HL-60/S4 (cell line): ENCODE data around the gene SMIM10.
"Not testable (repeated sequence)": the region's sequence is repeated elsewhere in the genome, so short reads cannot be mapped to it uniquely, and the experiment has no call there.

Experiments used
- in situ Hi-C: fragments of 300-500 bp; cut with MboI; formaldehyde crosslinking; loops from 2 replicates; pipeline ENCODE4 v1.14.3; 2022; ENCODE audit warnings: low sequenced_read_pairs

The SMIM10 gene

DNA sequence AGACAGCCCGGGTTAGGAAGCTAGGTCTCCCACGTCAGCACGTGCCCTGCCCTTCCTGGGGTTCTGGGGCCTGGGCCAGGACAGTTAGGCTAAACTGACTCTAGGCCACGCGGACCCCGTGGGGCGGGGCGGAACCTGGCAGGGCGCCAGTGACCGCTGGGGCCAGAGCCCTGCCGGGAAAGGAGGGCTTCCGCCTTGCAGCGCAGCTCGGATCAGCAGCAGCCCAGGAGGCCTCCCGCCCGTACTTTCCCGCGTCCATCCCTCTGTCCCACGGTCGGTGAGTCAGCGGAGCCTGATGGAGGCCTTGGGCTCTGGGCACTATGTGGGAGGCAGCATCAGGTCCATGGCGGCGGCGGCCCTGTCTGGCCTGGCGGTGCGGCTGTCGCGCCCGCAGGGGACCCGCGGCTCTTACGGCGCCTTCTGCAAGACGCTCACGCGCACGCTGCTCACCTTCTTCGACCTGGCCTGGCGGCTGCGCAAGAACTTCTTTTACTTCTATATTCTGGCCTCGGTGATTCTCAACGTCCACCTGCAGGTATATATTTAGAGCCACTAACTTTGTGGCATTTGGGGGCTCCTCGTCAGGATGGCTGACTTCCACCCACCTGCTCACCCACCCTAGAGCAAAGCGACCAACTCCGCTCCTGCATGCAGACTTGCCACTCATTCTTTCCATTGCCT is at the start of gene SMIM10:
TSS of gene SMIM10 (plus strand) at position 191 of the 681 bp plus-strand sequence. CDS start at position 296, 105 bp downstream.
- in situ Hi-C loops, result no loop called here

DNA sequence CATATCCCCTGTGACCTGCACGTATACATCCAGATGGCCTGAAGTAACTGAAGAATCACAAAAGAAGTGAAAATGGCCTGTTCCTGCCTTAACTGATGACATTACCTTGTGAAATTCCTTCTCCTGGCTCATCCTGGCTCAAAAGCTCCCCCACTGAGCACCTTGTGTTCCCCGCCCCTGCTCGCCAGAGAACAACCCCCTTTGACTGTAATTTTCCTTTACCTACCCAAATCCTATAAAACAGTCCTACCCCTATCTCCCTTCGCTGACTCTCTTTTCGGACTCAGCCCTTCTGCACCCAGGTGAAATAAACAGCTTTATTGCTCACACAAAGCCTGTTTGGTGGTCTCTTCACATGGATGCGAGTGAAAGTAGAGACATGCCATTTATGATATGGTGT is 44.4 kb upstream of the SMIM10 start:
- in situ Hi-C loops, result not testable (repeated sequence)

DNA sequence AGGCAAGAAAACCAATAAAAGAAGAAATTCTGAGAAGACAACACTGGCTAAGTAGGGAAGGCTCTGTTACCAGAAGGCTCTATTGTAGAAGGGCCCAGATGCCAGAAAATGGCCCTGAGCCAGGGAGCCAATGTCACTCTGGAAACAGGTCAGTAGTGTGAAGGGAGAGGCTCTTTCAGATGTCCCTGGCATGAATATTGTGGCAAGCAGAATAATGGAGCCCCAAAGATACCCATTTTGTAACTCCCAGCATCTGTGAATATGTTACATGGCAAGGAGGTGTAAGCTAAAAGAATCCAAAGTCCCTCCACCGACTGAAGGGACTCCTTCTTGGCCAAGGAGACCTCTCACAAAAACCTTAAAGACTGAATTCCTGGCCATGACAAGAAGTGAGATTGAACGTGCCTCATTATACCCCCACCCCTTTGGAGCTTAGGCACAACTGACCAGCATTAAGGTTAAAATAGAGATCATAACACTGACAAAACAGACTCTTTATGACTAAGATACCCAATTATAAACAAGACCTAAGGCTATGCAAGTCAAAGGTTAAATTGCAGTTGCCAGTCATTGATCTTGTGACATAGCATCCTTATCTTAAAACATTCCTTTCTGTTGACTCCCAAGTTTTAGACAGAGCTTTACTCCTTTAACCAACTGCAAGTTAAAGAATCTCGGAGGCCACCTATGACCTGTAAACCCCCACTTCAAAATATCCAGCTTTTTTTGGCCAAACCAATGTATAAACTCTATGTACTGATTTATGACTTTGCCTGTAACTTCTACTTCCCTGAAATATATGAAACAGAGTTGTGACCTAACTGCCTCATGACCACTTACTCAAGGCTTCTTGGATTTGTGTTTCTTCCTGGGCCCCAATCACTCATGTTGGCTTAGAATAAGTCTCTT is 42.2 kb upstream of the SMIM10 start:
- in situ Hi-C loops, result no loop called here

DNA sequence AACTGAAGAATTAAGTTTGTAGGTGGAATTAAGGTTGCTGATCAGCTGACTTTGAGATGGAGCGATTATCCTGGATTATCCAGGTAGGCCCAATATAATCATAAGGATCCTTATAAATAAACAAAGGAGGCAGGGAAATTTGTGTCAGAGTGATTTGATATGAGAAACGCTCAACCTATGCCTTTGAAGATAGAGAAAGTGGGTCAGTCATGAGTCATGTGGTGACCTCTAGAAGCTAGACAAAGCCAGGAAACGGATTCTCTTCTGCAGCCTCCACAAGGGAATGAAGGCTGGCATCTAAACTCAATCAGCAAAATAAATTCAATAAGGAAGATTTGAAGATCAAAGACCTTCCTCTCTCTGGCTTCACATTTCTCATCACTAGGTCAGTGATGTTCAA is 41.5 kb upstream of the SMIM10 start:
- in situ Hi-C loops, result no loop called here

- in situ Hi-C loops, result no loop called here
Measured at GRCh38 chrX:134957836-134958235, 33.0 kb upstream of the SMIM10 start.

DNA sequence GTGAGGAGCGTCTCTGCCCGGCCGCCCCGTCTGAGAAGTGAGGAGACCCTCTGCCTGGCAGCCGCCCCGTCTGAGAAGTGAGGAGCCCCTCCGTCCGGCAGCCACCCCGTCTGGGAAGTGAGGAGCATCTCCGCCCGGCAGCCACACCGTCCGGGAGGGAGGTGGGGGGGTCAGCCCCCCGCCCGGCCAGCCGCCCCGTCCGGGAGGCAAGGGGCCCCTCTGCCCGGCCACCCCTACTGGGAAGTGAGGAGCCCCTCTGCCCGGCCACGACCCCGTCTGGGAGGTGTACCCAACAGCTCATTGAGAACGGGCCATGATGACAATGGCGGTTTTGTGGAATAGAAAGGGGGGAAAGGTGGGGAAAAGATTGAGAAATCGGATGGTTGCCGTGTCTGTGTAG is 30.4 kb upstream of the SMIM10 start:
- in situ Hi-C loops, result not testable (repeated sequence)

DNA sequence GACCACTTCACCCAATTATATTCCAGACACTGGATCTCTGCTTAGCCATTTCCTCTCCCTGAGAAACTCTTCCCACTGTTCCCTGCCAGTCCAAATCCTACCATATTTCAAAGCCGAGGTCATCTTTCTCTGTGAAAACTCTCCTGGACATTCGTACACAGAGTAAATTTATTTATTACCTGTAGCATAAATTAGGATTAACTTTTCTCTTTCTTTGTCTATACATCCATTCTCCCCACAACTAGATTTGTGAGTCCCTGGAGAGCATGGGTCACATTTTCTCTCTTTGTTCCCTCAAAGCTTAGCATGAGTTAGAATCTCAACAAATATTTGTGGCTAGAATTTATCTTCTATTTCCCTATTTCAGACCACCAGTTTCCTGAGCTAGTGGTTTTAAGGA is 27.8 kb upstream of the SMIM10 start:
- in situ Hi-C loops, result no loop called here

GRCh38 chrX:134969726-134970125 is 21.1 kb upstream of the SMIM10 start:
- in situ Hi-C loops, result no loop called here

- in situ Hi-C loops, result no loop called here
Measured at GRCh38 chrX:134971926-134972325, 18.9 kb upstream of the SMIM10 start.

DNA sequence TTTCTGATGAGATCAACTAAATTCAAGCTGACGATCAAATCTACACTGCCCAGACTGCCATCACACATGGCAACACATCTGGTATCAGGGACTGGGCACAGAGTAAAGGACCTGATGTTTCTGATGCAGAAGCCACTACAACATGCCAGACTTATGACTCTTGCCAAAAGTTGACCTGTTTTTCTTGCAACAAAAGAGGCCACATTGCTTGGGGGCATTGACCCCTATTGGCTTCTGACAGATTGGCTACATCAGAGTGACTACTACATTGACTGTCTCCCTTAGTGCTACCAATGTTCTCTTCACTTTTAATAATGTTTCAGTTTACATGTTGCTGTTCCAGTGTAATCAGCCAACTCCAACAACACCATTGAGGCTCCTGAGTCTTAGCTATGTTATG is 15.3 kb upstream of the SMIM10 start:
- in situ Hi-C loops, result no loop called here

DNA sequence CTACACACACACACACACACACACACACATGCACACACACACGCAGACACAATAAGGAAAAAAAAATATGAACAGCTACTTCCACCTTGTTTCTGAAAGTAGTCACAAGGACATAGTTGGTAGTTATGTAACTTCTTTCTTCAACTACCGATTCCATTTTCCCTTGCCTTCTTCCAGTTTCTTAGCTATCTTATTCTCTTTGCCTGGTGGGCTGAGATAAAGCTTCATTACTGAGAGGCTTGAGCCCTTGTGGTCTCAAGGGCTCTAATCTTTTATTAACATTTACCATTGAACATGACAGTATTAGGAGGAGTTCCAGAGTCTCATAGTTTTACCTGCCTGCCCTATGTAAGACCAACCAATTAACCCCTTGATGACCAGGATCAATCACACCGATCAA is 8.9 kb upstream of the SMIM10 start:
- in situ Hi-C loops, result no loop called here

DNA sequence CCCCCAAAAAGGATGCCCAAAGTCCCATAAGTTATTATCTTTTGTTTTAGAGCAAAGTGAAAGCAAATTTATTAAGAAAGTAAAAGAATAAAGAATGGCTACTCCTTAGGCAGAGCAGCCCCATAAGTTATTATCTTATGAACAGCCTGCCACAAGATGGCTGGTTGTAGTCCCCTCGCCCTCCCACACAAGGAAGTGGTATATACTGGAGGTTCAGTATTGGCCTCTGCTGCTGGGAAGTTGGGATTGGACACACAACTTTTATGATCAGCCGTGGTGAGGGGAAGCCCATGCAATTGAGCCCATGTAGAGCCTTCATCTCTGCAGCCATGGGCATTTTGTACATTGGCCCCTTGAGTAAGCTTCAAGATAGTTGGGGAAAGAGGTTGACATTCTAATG is 8.0 kb upstream of the SMIM10 start:
- in situ Hi-C loops, result no loop called here

GRCh38 chrX:134985479-134985878 is 5.3 kb upstream of the SMIM10 start:
- in situ Hi-C loops, result no loop called here

DNA sequence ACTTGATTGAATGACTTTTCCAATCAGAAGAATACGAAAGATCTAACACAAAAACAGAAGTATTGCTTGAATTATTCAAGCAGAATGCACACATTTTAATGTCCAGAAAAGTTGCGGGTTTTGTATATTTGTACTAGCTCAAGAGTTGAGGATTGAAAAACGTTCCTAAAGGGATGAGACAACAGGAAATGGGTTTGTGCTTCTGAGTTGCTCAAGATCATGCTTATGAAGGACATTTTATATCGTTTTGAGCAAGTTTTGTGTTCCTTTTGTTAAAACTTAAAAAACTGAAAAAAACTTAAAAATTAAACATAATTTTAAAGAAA is 353 bp upstream of the SMIM10 start:
- in situ Hi-C loops, result no loop called here

- in situ Hi-C loops, result no loop called here
Measured at GRCh38 chrX:134997646-134998045, 6.9 kb downstream of the SMIM10 start.

- in situ Hi-C loops, result no loop called here
Measured at GRCh38 chrX:134998246-134998645, 7.5 kb downstream of the SMIM10 start.

DNA sequence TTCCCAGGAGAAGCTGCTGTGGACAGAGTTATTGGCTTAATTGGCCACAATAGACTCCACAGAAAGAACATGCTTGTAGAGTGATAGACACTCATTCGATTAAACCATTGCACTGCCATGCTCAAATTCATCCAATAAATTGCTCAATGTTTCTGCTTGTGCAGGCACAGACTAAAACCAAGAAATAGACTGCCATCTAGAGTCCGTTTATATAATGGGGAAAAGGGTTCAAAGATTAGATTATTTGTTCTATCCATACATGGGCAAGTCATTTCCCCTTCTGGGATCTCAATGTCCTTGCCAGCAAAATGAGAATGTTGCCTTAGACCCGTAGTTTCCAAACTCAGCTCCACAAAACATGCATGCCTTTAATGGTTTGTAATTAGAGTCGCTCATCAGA is 8.7 kb downstream of the SMIM10 start:
- in situ Hi-C loops, result no loop called here

- in situ Hi-C loops, result no loop called here
Measured at GRCh38 chrX:135000516-135000915, 9.7 kb downstream of the SMIM10 start.

GRCh38 chrX:135003876-135004623 is 13.3 kb downstream of the SMIM10 start:
- in situ Hi-C loops, result no loop called here

- in situ Hi-C loops, result no loop called here
Measured at GRCh38 chrX:135006187-135006586, 15.4 kb downstream of the SMIM10 start.

- in situ Hi-C loops, result no loop called here
Measured at GRCh38 chrX:135009057-135009610, 18.3 kb downstream of the SMIM10 start.
